NCI-H446 treated with DMSO at 0.1 percent for 48 hours (cell line): Measurements from ENCODE around the gene MN1.

Source experiments
- DNase-seq: peaks from one replicate; lab custom pipeline; 2025; lab: John Stamatoyannopoulos, UW

MN1 gene

DNA sequence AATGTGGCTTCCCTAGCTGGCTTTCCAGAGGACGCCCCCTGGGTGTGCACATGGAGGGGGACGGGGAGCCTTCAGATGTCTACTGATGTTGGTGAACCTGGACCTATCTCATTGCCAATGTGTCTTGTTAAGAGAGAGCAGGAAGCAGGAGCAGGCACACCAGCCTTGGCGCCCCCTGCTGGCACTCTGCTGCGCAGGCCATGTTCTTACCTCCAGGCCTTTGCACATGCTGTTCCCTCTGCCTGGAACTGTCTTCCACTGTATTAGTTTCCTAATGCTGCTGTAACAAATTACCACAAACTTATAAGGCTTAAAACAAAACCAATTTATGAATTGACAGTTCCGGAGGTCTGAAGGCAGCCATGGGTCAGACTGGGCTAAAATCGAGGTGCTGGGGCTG lies 23.6 kb upstream of the MN1 start:
- no peak for DNase-seq

DNA sequence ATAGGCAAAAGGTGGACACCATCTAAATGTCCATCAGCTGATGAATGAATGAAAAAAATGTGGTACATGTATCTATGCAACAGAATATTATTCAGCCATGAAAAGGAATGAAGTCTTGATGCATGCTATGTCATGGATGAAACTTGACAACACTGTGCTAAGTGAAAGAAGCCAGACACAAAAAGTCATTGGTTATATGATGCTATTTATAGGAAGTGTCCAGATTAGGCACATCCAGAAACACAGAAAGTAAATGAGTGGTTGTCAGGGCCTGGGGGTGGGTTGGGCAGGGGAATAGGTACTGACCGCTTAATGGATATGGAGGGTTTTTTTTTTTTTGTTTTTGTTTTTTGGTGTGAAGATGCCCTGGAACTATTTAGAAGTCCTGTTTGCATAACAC lies 21.7 kb upstream of the MN1 start:
- DNase-seq, result no peak

DNA sequence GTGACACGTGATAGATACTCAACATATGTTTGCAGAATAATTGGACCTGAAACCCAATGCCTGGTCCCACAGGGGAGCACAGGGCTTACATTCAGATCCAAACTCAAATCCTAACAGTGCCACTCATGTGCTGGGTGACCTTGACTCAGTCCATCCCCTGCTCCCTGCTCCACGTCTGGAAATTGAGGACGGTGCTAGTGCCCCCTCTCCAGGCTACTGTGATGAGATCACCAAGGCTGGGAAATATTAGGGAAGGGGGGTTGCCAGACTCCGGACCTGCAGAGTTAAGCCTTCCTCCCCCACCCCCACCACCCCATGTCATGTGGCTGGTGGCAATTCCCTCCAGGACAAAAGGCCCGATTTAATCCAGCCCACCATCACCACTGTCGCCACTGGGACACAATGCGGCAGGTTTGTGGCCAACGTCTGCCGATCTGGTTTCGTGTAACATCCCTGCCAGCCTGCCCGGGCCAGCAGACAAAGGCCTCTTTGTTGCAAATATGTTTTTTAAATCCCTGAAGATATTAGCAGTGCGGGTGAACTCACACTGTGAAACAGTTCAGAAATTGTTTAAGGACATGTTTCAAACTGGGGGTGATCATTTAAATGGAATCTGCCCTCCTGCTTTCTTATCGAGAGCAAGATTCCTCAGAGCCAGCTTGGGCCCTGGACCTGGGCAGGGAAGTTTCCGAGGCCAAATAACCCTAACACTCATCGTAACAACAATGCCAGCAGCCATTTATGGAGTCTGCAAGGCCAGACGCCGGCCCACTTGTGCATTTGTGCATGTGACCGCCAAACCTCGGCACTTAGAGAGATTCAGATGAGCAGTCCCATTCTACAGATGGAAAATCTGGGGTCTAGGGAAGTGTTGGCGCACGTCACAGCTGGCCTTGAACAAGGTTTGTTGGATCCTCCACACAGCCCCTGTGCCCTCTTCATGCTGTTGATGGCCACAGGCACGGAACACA lies 19.6 kb upstream of the MN1 start:
- no peak for DNase-seq

DNA sequence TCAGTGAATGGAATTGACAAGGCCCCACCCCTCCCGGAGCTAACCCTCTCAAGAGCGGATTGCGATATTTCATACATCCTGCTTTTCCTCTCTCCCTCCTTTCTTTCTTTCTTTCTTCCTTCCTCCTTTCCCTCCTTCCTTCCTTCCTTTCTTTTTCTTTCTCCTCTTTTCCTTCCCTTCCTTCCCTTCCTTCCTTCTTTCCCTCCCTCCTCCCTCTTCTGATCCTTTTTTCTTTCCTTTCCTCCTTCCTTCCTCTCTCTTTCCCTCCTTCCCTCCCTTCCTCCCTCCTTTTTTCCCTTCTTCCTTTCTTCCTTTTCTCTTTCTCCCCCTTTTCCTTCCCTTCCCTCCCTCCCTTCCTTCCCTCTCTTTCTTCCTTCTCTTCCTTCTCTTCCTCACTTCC lies 15.0 kb upstream of the MN1 start:
- DNase-seq, result no peak

DNA sequence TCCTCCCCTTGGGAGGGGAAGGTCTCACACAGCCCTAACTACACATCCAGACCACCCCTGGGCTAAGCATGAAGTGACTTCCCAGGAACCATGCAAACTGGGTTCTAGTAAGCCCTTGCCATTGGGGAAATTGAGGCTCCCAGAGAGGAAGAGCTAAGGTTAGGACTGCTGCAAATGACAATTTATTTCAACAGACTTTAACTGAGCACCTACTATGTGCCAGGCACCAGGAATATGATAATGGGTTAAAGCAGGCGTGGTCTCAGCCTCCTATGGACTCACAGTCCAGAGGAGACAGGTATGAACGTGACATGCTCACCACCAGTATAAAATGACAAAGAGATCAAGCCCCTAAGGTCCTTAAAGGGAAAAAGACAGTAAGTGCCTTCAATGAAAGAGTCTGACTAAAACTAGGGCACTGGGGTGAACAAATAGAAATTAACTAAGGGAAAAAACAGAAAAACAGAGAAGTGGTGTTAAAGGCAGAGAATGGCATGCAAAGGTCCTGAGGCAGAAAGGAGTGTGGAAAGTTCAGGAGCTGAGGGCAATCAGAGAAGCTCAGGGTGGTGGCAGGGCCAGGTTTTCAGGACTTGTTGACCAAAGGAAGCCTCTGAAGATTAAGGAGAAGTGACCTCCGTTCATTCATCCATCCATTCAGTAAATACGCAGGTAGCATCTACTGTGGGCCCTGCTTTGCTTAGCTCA lies 14.4 kb upstream of the MN1 start:
- DNase-seq, result no peak

DNA sequence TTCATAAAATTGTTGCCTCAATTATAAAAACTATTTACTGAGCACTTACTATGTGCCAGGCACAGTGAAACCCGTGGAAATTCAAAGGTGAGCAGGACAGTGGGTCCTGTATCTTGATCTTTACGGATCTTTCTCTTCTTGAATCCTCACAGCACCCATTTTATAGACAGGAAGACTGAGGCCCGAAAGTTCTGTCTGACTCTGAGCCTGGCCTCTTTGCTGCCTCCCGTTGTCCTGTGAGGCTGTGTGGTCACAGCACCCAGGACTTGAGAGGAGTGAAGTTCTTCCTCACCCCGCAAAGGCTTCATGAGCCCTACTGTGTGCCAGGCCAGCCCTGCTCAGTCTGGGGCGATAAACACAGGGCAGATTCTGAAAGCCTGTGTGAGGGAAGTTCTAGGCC lies 13.4 kb upstream of the MN1 start:
- no peak for DNase-seq

DNA sequence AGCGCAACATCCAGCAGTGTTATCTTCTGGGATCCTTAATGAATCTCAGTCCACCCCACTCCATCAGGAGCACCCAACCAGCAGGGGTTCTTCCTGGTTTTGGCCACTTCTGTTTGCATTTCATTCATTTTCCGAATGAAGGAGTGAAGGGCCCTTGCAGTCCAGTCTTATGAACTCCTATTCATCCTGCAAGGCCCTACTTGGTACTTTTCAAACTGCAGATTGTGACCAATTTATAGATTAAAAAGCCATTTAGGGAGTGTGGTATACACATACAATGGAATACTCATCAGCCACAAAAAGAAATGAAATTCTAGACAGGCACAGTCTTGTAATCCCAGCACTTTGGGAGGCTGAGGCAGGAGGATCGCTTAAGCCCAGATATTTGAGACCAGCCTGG lies 10.2 kb upstream of the MN1 start:
- DNase-seq, result no peak

DNA sequence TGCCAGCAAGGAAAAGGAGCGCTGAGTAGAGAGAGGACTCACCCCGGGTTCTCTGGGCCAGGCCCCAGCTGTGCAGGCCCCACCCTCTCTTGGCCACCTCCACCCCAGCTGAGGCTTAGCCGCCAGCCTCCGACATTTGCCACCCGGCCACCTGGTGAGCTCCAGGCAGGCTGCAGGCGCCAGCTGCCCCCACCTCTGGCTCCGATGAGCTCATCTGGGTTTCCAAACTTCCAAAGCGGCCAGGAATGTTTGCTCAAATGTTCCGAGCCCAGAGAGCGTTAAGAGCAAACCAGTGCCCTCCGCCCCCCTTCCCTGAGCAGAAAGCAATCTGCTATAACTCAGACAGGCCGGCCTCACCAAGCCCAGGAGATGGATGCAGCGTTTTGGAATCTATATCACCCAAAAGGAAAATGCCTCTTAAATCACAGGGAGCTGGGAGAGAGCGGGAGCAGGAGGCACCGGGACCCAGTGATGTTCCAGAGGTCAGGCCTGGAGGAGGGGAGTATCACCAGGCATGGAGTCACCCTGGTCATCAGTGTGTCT lies 9.1 kb upstream of the MN1 start:
- DNase-seq, result peak; percentile 67

DNA sequence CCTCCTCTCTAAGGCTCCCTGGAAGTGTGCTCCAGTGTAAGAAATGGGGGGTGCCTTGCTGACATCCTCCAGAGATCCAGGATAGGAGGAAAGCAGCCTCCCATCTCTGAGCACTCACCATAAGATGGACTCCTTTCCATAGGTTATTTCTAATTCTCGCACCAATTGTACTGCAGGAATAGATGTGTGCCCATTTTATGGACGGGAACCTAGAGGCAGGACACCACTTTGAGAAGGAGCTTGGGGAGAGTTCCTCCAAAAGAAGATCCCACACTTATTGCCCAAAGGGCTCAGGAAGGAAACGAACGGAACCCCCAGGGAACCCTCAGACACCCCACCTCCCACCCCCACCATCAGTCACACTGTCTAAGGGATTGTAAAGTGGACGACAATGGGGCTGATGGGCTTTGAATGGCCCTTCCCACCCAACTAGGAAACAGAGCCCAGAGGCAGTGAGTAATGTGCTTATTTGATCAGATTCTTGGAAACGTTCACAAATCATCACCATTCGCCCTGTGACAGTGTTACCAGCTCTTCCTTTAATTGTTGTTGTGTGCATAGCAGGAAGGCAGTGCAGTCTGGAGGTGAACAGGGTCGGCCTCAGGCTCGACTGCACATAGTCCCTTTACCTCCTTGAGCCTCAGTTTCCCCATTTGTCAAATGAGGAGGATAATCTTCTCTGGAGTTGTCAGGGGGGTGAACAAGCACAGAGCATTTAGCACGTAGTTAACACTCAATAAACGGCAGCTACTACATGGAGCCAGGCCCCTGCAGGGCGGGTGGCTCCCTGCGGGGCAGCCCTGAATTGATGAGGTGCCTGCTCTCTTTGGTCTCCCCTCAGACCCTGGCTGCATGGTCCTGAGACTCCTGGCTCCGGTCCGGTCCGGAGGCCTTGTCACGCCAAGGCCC lies 8.4 kb upstream of the MN1 start:
- no peak for DNase-seq

DNA sequence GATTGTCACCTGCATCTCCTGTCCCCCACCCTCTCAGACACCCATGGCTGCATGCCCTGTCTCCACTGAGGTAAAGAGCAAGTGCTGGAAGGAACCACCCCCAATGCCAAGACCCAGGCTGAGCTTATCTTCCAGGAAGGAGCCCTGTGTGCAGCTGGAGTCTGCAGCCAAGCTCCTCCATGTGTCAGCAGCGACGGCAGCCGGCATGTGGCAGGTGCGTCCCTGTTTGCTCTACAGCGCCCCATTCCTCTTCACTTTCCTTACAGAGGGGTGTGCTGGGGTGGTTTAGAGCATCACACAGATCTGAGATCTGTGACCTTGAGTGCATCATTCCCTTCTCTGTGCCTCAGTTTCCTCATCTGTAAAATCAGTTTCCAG lies 7.7 kb upstream of the MN1 start:
- no peak for DNase-seq

DNA sequence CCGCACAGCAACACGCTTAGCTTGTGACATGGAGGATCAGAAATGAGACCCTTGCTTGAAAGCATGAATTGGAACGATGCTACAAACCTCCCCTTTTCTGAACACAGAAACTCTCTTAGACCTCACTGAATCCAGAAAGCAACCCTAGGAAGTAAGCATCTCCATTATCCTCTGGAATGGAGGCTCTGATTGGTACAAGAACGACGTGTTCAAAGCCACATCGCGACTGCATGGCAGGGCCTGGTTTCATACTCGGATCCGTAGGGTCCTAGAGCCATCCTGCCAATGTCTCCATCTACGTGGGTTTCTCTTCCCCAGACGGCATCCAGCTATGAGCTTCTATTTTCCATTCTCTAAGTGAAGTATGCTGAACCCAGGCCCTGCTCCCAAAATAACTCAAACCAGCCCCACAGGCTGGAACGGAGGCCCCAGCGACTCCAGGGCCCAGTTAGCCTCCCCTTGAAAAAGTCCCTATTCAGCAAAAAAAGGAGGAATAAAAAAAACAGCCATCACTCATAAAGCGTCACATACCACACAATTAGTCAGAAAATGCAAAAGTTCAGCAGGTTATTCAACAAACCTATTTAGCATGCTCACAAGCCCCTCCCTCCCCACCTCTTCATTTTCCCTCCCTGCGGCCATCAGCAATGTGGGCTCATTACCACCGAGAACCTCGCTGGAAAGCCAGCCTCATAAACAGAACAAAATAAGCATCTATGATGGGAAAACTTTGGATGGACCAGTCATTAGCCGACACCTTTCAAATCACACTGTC lies 7.1 kb upstream of the MN1 start:
- no peak for DNase-seq

DNA sequence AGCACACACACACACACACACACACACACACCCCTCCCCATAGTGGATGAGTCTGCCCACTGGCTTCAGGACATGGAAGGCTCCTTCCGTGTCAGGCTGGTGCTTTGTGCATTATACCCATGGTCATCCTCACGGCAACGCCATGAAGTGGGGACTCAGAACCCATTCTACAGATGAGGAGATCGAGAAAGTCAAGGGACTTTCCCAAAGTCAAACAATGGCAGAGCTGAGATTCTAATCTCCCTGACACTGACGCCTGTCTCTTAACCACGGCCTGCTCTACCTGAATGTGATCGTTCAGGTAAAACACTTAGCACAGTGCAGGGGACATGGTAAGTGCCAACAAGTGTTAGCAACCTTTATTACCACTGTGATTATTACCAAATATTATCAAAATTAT lies 4.3 kb upstream of the MN1 start:
- DNase-seq, result no peak

DNA sequence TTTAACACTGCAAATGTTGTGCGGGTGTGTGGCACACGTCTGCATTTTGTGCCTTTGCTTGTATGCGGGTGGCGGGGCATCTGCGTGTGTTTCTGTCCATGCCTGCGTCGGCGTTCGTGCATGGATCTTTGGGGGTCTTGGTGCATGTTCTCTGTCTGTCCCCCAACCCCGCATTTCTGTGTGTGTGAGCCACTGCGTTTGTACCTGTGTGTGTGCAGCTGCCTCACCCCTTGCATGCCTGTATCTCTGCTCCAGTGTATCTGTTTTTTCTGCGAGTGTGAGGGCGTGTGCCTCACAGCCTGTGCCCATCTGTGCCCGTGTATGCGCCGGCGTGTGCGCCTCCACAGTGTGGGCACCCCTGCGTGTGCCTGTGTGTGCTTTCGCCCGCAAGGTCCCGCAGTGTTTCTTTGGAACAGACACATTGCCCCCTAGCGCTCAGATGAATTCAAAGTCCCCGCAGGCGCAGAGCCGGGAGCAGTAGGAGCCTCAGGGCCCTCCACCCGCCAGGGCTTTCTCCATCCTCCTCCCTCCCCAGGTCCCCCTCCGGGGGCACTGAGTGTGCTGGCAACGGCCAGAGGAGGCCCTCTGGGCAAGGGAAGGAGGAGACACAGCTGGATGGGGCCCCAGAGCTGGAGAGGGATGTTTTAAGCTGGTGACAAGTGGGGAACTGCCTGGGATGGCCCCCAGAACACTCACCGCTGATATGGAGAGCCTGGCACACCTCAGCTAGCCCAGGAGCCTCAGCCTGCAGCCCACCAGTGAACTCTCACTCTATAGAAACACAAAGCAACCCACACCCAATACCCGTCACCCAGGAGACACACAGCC lies 3.1 kb upstream of the MN1 start:
- DNase-seq, result peak; percentile 46

DNA sequence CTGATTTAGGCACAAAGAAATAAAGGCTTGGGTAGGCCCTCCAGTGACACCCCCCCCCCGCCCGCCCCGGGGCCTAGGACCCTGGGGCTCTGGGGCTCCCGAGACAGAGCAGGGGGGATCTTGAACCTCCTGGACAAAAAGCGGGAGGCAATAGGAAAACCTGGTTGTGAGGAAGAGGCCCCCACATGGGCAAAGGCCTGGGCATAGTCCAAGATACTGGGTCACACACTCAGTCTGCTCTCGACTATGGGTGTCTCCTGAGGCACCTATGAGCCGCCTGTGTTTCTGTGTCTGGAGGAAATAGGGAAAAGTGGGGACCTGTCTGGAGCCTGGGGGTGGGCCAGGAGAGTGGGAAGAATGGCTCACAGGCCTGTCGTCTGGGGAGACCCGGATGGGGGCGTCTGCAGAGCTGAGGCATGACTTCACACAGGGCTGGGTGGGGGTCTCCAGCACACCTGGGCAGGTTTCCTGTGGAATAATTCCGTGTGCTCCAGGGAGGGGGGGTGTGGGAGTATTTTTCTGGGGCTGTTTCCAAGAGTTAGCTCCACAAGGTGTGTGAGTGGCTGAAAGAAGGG lies 2.4 kb upstream of the MN1 start:
- no peak for DNase-seq

DNA sequence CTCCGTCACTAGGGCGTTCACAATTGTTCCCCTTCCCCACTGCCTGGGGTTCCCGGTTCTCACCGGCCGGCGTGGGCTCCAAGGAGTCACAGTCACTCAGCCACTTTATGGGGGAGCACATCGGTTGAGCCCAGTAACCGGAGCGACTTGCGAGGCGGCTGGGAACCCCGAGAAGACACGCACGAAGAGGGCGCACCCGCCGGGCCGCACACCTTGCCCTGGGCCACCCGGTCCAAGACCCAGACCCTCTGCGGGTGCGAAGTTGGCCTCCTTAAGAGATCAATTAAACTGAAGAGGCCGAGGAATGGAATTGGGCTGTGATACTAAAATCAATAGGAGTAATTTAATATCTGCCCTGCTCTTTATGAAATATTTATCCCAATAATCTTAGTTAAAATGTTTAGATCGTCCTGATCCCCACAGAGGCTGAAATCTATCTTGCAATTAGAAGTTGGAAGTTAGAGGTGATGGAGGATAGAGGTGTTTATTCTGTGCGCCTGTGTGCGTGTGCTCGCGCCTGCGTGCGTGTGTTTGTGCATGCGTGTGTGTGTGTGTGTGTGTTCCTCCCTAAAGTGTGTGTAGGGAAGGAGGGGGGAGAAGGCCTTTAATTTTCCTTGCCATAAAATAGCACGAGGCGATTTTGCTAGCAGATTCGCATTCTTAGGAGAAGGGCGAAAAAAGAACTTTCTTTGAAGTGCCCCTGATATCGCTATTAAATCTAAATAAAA lies 954 bp upstream of the MN1 start:
- DNase-seq, result no peak

DNA sequence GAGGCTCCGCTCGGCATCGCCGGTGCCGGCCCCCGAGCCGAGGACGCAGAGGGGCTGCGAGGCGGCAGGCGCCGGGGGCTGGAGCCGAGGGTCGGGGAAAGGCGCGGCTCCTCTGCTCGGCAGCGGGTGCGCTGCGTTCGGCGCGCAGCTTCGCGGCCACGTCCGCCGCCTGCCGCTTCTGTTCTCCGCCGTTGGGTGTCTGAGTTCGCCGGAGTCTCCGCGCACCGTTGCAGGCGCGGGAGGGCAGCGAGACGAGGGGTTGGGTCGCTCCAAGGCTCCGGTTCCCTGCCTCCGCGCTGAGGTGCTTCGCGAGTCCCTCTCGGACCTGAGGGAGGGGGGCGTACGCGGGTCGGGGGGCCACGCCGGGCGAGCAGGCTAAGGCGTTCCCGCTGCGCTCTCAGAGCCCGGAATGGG lies 347 bp downstream of the MN1 start:
- no peak for DNase-seq

DNA sequence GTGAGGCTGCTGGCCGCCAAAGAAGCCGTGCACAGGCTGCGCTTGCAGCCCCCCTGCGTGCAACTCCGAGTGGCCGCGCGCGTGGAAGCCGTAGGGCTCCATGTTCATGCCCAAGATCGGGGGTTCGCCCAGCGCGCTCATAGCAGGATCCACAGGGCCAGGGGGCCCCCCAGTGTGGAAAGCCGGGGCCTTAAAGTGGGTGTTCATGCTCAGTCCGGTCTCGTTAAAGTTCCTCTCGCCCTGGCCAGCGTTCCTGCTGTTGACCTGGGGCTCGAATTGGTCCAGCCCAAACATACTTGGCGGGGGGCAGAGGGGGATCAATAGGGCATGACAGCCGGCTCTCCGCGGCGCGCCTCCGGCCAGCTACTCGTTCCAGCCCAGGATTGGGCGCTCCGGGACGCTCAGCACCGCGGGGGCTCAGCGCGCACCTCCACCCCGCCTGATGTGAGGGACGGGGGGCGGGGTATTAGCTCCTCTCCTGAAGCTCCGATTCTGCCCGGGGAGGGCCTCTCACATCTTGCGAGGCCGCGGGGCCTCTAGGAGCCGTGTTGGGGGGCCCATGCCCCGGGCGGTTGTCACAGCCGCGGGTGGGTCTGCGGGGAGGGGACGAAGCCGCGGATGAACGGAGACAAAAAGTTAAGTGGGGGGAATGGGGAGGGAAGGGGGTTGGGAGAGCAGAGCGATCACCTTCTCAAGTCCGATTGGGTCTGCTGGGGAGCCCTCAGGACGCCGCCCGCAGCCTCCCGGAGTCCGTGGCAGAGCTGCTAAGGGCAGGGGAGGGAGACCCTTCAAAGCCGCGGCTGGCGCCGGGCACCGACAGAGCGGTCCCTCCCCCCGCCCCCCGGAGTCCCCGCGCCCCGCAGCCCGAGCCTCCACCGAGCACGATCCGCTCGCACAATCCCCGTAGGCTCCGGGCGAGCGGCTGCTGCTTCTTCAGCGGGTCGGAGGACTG lies 1.0 kb downstream of the MN1 start:
- no peak for DNase-seq

DNA sequence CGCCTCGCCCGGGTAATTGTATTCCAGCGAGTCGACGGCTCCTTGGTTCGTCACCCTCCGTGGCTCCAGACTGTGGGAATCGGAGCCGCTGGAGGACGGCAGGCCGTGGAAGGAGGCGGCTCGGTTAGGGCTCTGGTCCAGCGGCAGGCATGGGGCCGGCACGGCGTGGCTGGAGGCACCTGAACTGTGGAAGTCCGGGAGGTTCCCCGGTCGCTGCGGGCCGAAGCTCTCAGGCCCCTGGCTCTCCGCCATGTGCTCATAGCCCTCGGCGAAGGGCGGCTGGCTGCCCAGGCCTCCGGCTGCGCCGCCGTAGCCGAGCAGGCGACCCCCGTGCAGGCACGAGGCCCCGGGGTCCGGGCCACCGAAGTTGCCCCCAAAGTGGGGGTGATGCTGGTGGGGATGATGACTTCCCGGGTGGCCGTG lies 1.7 kb downstream of the MN1 start:
- no peak for DNase-seq
